Germinal center (tissue), 1 donor: Measurements from ENCODE around the gene MAST2.
"Not testable (repeated sequence)": the region's sequence is repeated elsewhere in the genome, so short reads cannot be mapped to it uniquely, and the experiment has no call there.

Experiments
- DNase-seq: peaks from one replicate; pipeline ENCODE4 v3.0.0; 2012; ENCODE audit warnings: mixed read lengths, low spot score

The MAST2 gene

GRCh38 chr1:45938029-45938428, 134.6 kb downstream of the MAST2 start:
- DNase-seq: no peak

- DNase-seq: no peak
Observed at GRCh38 chr1:45942411-45942810, 139.0 kb downstream of the MAST2 start.

- no peak for DNase-seq
Observed at GRCh38 chr1:45943185-45943584, 139.8 kb downstream of the MAST2 start.

GRCh38 chr1:45945426-45945825, 142.0 kb downstream of the MAST2 start:
- no peak for DNase-seq

GRCh38 chr1:45949462-45949861, 146.1 kb downstream of the MAST2 start:
- not testable (repeated sequence) for DNase-seq

- DNase-seq: no peak
Observed at GRCh38 chr1:45952072-45952471, 148.7 kb downstream of the MAST2 start.

GRCh38 chr1:45953934-45954847, 150.8 kb downstream of the MAST2 start:
- no peak for DNase-seq

GRCh38 chr1:45957684-45958083, 154.3 kb downstream of the MAST2 start:
- DNase-seq: no peak

- no peak for DNase-seq
Observed at GRCh38 chr1:45958317-45958716, 154.9 kb downstream of the MAST2 start.

- DNase-seq: no peak
Observed at GRCh38 chr1:45960930-45961715, 157.7 kb downstream of the MAST2 start.

- not testable (repeated sequence) for DNase-seq
Observed at GRCh38 chr1:45961936-45962335, 158.5 kb downstream of the MAST2 start.

- DNase-seq: no peak
Observed at GRCh38 chr1:45968941-45969666, 165.7 kb downstream of the MAST2 start.

GRCh38 chr1:45969866-45970265, 166.5 kb downstream of the MAST2 start:
- no peak for DNase-seq

GRCh38 chr1:45971335-45971734, 167.9 kb downstream of the MAST2 start:
- no peak for DNase-seq

- DNase-seq: no peak
Observed at GRCh38 chr1:45971922-45972531, 168.6 kb downstream of the MAST2 start.

- DNase-seq: no peak
Observed at GRCh38 chr1:45972621-45973020, 169.2 kb downstream of the MAST2 start.

GRCh38 chr1:45973121-45973520, 169.7 kb downstream of the MAST2 start:
- DNase-seq: no peak

- DNase-seq: no peak
Observed at GRCh38 chr1:45974541-45975269, 171.3 kb downstream of the MAST2 start.

GRCh38 chr1:45976623-45977022, 173.2 kb downstream of the MAST2 start:
- no peak for DNase-seq

GRCh38 chr1:45979074-45979777, 175.8 kb downstream of the MAST2 start:
- no peak for DNase-seq

- DNase-seq: no peak
Observed at GRCh38 chr1:45979778-45980176, 176.4 kb downstream of the MAST2 start.
